ENCODE measurements around the gene XRCC1. TPM values are rescaled to one million over a fixed set of nuclear protein-coding genes. Genes with fewer than 3 reads are reported as not detected.

The XRCC1 gene
- total RNA-seq, 2 donors from 2014 or later = 19.7 to 31.0 TPM

GRCh38 chr19:43511324-43511723 lies 64.0 kb downstream of the XRCC1 start:
- intact Hi-C loops (cut with DNase I) = no loop called here
- ATAC-seq = no peak
- no peak overlapping the region for H3K27ac ChIP-seq

DNA sequence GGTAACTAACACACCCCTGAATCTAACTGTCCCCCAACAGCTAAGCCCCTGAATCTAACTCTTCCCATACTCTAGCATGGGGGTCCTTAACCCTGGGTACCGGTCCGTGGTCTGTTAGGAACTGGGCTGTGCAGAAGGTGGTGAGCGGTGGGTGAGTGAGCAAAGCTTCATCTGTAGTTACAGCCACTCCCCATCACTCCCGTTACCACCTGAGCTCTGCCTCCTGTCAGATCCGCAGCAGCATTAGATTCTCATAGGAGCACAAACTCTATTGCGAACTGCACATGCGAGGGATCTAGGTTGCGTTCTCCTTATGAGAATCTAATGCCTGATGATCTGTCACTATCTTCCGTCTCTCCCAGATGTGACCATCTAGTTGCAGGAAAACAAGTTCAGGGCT lies 64.6 kb downstream of the XRCC1 start:
- DNase-seq = no peak
- ATAC-seq = no peak
- Histone ChIP-seq H3K4me1 (no peaks in the 10 kb centered on the region), H3K27me3 (no peaks in the 10 kb centered on the region), H3K9me3 (no peaks in the 10 kb centered on the region), H3K4me3 (no peak overlapping the region), H3K36me3 (replicated peaks in 1 of 2; ENCODE audit: insufficient read depth in 1 of 2, low read depth in 2 of 2) (peaks cover 0 to 2% of the 10 kb centered on the region in 2 donors), H3K27ac (no peak overlapping the region)
- intact Hi-C loops (cut with DNase I) = no loop called here
- no peak for TF ChIP-seq POLR2A (IDR thresholded peaks at IDR 0.05)
- TF ChIP-seq, protein P1, sequence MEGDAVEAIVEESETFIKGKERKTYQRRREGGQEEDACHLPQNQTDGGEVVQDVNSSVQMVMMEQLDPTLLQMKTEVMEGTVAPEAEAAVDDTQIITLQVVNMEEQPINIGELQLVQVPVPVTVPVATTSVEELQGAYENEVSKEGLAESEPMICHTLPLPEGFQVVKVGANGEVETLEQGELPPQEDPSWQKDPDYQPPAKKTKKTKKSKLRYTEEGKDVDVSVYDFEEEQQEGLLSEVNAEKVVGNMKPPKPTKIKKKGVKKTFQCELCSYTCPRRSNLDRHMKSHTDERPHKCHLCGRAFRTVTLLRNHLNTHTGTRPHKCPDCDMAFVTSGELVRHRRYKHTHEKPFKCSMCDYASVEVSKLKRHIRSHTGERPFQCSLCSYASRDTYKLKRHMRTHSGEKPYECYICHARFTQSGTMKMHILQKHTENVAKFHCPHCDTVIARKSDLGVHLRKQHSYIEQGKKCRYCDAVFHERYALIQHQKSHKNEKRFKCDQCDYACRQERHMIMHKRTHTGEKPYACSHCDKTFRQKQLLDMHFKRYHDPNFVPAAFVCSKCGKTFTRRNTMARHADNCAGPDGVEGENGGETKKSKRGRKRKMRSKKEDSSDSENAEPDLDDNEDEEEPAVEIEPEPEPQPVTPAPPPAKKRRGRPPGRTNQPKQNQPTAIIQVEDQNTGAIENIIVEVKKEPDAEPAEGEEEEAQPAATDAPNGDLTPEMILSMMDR (IDR thresholded peaks at IDR 0.05) = no peak
- 99% methylated on average over 9 of the region's 9 CpGs for WGBS, 2 donors

More at GRCh38 chr19:43511324-43511723, 64.0 kb downstream of the XRCC1 start:
- Histone ChIP-seq H3K36me3 (replicated peaks in 1 of 2; ENCODE audit: insufficient read depth in 1 of 2, low read depth in 2 of 2) (peaks cover 0 to 2% of the 10 kb centered on the region in 2 donors), H3K27me3 (no peaks in the 10 kb centered on the region), H3K4me1 (no peaks in the 10 kb centered on the region), H3K4me3 (no peak overlapping the region), H3K9me3 (no peaks in the 10 kb centered on the region)
- DNase-seq = no peak
- 90 to 100% methylated on average over 3 to 5 of the region's 5 CpGs for WGBS, 2 donors
- TF ChIP-seq POLR2A (IDR thresholded peaks at IDR 0.05) = no peak
- TF ChIP-seq, protein P1 (IDR thresholded peaks at IDR 0.05) = no peak

DNA sequence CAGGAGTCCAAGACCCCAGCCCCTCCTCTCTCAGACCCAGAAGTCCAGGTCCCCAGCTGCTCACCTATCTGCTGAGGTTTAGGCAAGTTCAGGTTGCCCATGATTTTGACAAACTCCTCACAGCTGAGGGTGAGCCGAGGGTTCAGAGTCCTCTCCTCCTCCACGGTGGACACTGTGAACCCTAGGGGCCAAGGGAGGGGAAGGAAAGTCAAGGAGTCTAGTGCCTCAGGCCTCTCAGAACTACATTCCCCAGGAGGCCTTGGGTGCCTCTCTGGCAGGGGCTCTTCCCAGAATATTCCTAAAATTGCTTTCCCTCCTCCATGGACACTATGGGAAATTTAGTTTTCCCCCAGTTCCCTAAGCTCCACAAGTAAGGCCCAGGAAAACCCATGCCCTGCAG lies 67.4 kb downstream of the XRCC1 start:
- DNase-seq = no peak
- ATAC-seq = no peak
- TF ChIP-seq, protein P1 (IDR thresholded peaks at IDR 0.05) = no peak
- no peak for TF ChIP-seq POLR2A (IDR thresholded peaks at IDR 0.05)
- Histone ChIP-seq H3K36me3 (replicated peaks in 1 of 2; ENCODE audit: insufficient read depth in 1 of 2, low read depth in 2 of 2) (peaks cover 0 to 2% of the 10 kb centered on the region in 2 donors), H3K27me3 (no peaks in the 10 kb centered on the region), H3K9me3 (no peaks in the 10 kb centered on the region), H3K27ac (no peak overlapping the region), H3K4me3 (no peak overlapping the region), H3K4me1 (peaks cover 14% of the 10 kb centered on the region)
- intact Hi-C loops (cut with DNase I) = no loop called here
- 96 to 100% methylated on average over 2 of the region's 2 CpGs for WGBS, 2 donors

- H3K27me3 ChIP-seq = no peaks in the 10 kb centered on the region
- WGBS, 2 donors = 88 to 90% methylated on average over 5 of the region's 5 CpGs
- H3K36me3 ChIP-seq (replicated peaks in 1 of 2; ENCODE audit: insufficient read depth in 1 of 2, low read depth in 2 of 2) = peaks cover 0 to 2% of the 10 kb centered on the region in 2 donors
- no peak overlapping the region for H3K27ac ChIP-seq
- no peak for ATAC-seq
- H3K4me3 ChIP-seq = no peak overlapping the region
- peaks cover 18% of the 10 kb centered on the region for H3K4me1 ChIP-seq
- intact Hi-C loops (cut with DNase I) = no loop called here
- H3K9me3 ChIP-seq = no peaks in the 10 kb centered on the region
- TF ChIP-seq, protein P1 (IDR thresholded peaks at IDR 0.05) = no peak
- TF ChIP-seq POLR2A (IDR thresholded peaks at IDR 0.05) = no peak
- DNase-seq = no peak
Observed at GRCh38 chr19:43506629-43507028, 68.7 kb downstream of the XRCC1 start.

DNA sequence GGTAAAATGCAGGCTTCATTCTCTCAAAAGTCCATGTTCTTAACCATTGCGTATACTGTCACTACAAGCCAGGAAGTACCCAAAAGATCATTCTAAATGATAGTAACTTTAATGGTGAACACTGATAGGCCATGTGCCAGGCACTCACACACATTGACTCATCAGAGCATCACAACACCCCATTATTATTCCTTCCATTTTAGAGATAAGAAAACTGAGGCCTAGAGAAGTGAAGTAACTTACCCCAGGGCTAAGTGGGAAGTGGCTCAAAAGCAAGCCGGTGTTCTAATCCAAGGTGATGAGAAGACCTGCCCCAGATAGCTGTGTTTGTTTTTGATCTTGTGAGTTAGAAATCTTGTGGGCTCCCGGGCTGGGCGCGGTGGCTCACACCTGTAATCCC lies 69.4 kb downstream of the XRCC1 start:
- no peak overlapping the region for H3K4me3 ChIP-seq
- no peaks in the 10 kb centered on the region for H3K9me3 ChIP-seq
- ATAC-seq = no peak
- TF ChIP-seq, protein P1 (IDR thresholded peaks at IDR 0.05) = no peak
- TF ChIP-seq POLR2A (IDR thresholded peaks at IDR 0.05) = no peak
- DNase-seq = no peak
- peaks cover 18% of the 10 kb centered on the region for H3K4me1 ChIP-seq
- intact Hi-C loops (cut with DNase I) = no loop called here
- H3K36me3 ChIP-seq (replicated peaks in 1 of 2; ENCODE audit: insufficient read depth in 1 of 2, low read depth in 2 of 2) = peaks cover 0 to 2% of the 10 kb centered on the region in 2 donors
- no peaks in the 10 kb centered on the region for H3K27me3 ChIP-seq
- 91 to 95% methylated on average over 5 of the region's 5 CpGs for WGBS, 2 donors
- no peak overlapping the region for H3K27ac ChIP-seq

Data from body of pancreas (tissue), 4 donors.